ENCODE measurements around the gene PCDHGA7. TPM values are rescaled to one million over a fixed set of nuclear protein-coding genes. Genes with fewer than 3 reads are reported as not detected.
"Not testable (repeated sequence)": the region's sequence is repeated elsewhere in the genome, so short reads cannot be mapped to it uniquely, and the experiment has no call there.

Gene PCDHGA7
- total RNA-seq, result 10 to 100 TPM in 1 of 4 donors, 1 to 10 TPM in 3; 7.6 to 12.2 (median 9.2) TPM

DNA sequence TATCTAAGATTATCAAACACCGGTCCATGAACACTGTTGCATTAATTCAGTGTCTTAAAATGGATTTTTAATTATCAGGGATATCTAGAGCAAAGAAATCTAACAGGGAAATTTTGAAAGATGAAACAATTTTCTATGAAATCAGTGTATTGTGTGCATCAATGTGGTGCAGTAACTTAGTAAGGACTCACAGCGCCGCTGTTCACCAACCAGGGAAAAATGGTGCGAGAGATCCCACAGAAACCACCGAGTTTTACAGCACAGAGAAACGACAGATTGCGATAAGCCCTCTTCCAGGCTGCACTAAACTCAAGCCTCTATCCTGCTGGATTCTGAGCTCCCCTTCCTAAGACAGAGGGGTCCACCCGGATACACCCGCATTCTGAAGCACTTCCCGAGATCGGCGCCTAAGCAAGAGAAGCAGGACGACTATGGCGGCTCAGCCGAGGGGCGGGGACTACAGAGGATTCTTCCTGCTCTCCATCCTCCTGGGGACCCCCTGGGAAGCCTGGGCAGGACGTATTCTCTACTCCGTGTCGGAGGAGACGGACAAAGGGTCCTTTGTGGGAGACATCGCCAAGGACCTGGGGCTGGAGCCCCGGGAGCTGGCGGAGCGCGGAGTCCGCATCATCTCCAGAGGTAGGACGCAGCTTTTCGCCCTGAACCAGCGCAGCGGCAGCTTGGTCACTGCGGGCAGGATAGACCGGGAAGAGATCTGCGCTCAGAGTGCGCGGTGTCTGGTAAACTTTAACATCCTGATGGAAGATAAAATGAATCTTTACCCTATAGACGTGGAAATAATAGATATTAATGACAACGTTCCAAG is at the start of gene PCDHGA7:
Gene PCDHGA7, plus strand, starts transcription at position 274 of the 826 bp plus-strand sequence. Its CDS starts 158 bp downstream, at position 432.
- no peak for TF ChIP-seq POLR2A (IDR thresholded peaks at IDR 0.05)
- no peak for TF ChIP-seq EP300 (IDR thresholded peaks at IDR 0.05)
- no peak for TF ChIP-seq CTCF (IDR thresholded peaks at IDR 0.05)
- DNase-seq (ENCODE audit: low spot score in 2 of 2), result no peak
- 19 to 20% methylated on average over 32 to 36 of the region's 37 CpGs for WGBS, 2 donors
- Histone ChIP-seq H3K27ac (no peak within 1 kb of the TSS), H3K9me3 (peaks cover 0 to 100% (median 48%) of the 10 kb centered on the region in 4 donors), H3K36me3 (peaks cover 0 to 40% (median 0%) of the 10 kb centered on the region in 3 donors), H3K4me1 (no peaks in the 10 kb centered on the region), H3K4me3 (peak within 1 kb of the TSS in 1 of 4 donors; percentile 21), H3K27me3 (no peaks in the 10 kb centered on the region)

DNA sequence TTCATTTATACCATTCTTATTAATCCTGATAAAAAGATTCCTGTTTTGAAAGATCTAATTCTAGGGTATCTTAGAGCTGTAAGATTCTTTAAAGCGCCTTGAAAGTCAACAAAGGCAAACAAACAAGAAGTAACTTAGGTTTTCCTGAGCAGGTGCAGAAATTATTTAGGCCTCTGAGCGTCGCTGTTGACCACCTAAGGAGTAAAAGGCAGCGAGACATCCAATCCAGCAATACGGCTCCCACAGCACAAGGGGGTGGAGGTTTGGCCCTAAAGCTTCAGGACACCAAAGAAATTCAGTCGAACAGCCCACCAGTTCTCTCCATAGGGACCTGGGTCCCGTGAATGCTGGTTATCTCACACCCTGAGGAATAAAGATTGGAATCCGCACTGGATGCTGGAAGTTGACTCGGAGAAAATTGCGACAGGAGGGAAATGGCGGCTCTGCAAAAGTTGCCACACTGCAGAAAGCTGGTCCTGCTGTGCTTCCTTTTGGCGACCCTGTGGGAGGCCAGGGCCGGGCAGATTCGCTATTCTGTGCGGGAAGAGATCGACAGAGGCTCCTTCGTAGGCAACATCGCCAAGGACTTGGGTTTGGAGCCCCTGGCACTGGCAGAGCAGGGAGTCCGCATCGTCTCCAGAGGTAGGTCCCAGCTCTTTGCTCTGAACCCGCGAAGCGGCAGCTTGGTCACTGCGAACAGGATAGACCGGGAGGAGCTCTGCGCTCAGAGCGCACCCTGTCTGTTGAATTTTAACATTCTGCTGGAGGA is 43.8 kb upstream of the PCDHGA7 start, which contains the start of gene PCDHGA2:
Gene PCDHGA2, plus strand, starts transcription at position 223 of the 769 bp plus-strand sequence.
- Histone ChIP-seq H3K9me3 (peaks cover 4 to 100% (median 37%) of the 10 kb centered on the region in 4 donors), H3K36me3 (peaks cover 0 to 3% (median 0%) of the 10 kb centered on the region in 3 donors), H3K4me1 (no peaks in the 10 kb centered on the region), H3K27ac (peak within 1 kb of the TSS in 1 of 4 donors; percentile 58), H3K27me3 (no peaks in the 10 kb centered on the region), H3K4me3 (peak within 1 kb of the TSS in 3 of 4 donors; percentile 14 to 45 (median 21))
- peak in 1 of 2 donors; percentile 44 for DNase-seq (ENCODE audit: low spot score in 2 of 2)
- 16% methylated on average over 27 of the region's 27 CpGs for WGBS, 2 donors
- TF ChIP-seq CTCF (IDR thresholded peaks at IDR 0.05), result peak in 4 of 5 experiments; percentile 22 to 53 (median 37)
- no peak for TF ChIP-seq POLR2A (IDR thresholded peaks at IDR 0.05)

- H3K9me3 ChIP-seq, result peaks cover 7 to 100% (median 40%) of the 10 kb centered on the region in 4 donors
- not testable (repeated sequence) for H3K36me3 ChIP-seq; H3K27ac ChIP-seq; H3K4me1 ChIP-seq; H3K27me3 ChIP-seq; H3K4me3 ChIP-seq; DNase-seq (ENCODE audit: low spot score in 2 of 2)
- 74% methylated on average over 25 to 29 of the region's 45 CpGs for WGBS, 2 donors
Measured at GRCh38 chr5:141340781-141341354, 41.7 kb upstream of the PCDHGA7 start.

- Histone ChIP-seq H3K36me3 (peaks cover 0 to 8% (median 0%) of the 10 kb centered on the region in 3 donors), H3K9me3 (peaks cover 7 to 100% (median 48%) of the 10 kb centered on the region in 4 donors), H3K27me3 (no peaks in the 10 kb centered on the region), H3K27ac (no peak overlapping the region), H3K4me3 (no peak overlapping the region), H3K4me1 (no peaks in the 10 kb centered on the region)
- no peak for DNase-seq (ENCODE audit: low spot score in 2 of 2)
- no peak for TF ChIP-seq EP300 (IDR thresholded peaks at IDR 0.05)
- no peak for TF ChIP-seq CTCF (IDR thresholded peaks at IDR 0.05)
- TF ChIP-seq POLR2A (IDR thresholded peaks at IDR 0.05), result no peak
- 24 to 37% methylated on average over 1 of the region's 1 CpG for WGBS, 2 donors
Measured at GRCh38 chr5:141342773-141343172, 39.8 kb upstream of the PCDHGA7 start.

DNA sequence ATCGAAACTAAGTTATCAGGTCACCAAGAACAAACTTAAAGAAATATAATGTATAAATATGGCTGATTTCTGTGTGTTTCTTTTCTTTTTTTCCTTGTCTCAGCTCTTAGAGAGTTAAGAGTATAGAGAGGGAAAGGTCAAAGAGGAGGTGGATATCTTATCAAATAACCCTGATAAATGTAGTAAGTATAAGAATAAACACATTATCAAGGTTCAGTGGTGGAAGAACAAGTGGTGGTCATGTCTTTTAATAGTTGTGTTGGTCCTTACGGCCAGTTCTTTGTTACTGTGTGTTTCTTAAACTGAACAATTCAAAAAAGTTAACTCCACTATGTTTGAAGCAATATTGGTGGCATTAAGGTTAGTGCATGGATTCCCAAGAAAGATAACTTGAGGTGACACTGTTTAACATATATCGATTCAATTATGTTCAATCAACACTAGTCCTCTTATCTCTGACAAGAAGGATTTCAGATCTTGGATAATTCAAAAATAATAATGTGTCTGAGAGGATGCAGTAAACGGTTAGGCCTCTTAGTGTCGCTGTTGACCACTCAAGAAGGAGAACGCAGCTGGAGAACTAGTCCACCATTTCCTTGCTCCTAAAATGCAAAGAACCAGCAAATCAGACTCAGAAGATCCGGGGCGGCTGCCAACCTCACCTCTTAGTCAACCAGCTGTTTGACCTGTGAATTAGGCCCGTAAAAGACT is 39.1 kb upstream of the PCDHGA7 start, which contains the start of gene PCDHGA3:
Gene PCDHGA3, plus strand, starts transcription at position 588 of the 711 bp plus-strand sequence. CDS start 205 bp downstream, outside the sequence.
- H3K4me3 ChIP-seq, result peak within 1 kb of the TSS in 2 of 4 donors; percentile 9 to 29
- DNase-seq (ENCODE audit: low spot score in 2 of 2), result no peak
- H3K4me1 ChIP-seq, result no peaks in the 10 kb centered on the region
- 25 to 31% methylated on average over 9 of the region's 9 CpGs for WGBS, 2 donors
- peaks cover 0 to 8% (median 0%) of the 10 kb centered on the region in 3 donors for H3K36me3 ChIP-seq
- peaks cover 7 to 100% (median 48%) of the 10 kb centered on the region in 4 donors for H3K9me3 ChIP-seq
- H3K27ac ChIP-seq, result no peak within 1 kb of the TSS
- no peak for TF ChIP-seq POLR2A (IDR thresholded peaks at IDR 0.05)
- TF ChIP-seq CTCF (IDR thresholded peaks at IDR 0.05), result peak in 2 of 5 experiments; percentile 14 to 25
- no peaks in the 10 kb centered on the region for H3K27me3 ChIP-seq

Measured in tibial nerve (tissue), 4 donors.